NCI-H2196 treated with DMSO at 0.1 percent for 48 hours (cell line): Measurements from ENCODE around the gene PARS2.

Source experiments
- DNase-seq: peaks from one replicate; lab custom pipeline; 2025; ENCODE audit not compliant: unreplicated experiment; lab: John Stamatoyannopoulos, UW

Gene PARS2

GRCh38 chr1:54800041-54800898, 35.9 kb upstream of the PARS2 start:
- no peak for DNase-seq

DNA sequence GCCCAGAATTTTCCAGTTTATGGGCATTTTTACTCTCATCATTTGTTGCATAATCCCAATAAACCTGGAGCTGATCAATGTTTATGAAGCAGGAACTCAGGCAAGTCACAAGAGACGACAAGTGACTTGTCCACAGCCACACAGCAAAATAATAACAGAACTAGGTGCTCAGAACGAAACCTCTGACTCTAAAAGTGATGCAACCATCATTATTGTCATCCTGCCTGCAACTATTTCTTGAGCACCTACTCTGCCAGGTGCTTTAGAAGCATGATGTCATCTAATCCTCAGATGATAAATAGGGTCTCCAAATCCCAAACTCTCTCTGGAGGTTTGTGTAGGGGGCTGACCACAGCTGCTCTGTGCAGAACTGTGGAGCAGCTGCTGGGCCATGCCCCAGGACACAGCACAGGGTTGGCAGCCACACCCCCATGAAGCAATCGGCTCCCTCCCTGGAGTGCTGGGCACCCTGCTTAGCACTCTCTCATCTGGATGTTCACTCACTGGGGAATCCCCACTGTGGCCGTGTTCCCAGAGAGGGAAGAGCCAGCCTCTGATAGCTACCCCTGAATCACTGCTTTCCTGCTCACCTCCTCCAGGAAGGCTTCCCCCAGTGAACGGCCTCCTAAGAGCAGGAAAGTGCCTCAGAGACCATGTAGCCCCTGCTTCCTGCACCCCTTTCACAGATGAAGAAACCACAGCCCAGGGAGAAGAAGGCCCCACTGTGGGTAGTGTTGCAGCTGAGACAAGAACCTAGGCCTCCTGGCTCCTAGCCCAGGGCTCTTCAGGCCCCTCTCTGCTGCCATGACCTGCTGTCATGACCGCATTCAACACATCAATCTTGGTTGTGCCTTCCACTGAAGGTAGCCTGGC, 34.7 kb upstream of the PARS2 start:
- DNase-seq: no peak

GRCh38 chr1:54798206-54798605, 33.9 kb upstream of the PARS2 start:
- no peak for DNase-seq

GRCh38 chr1:54796902-54797301, 32.6 kb upstream of the PARS2 start:
- DNase-seq: no peak

GRCh38 chr1:54795841-54796468, 31.6 kb upstream of the PARS2 start:
- DNase-seq: no peak

DNA sequence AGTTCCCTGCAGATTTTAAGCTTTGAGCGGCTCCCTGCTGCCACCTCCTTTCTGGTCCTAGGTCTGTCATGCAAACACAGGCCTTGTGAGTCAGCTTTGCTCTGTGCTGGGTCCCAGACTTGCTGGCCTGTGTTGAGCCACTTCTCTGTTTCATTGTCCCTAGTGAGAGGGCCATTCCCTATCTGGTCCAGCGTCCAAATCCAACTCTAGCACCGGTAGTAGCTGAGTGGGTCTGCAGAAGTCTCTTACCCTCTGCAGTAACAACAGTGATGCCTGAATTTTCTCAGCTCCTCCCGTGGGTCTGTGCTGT, 31.0 kb upstream of the PARS2 start:
- no peak for DNase-seq

GRCh38 chr1:54794451-54795355, 30.4 kb upstream of the PARS2 start:
- no peak for DNase-seq

GRCh38 chr1:54792686-54793282, 28.5 kb upstream of the PARS2 start:
- no peak for DNase-seq

DNA sequence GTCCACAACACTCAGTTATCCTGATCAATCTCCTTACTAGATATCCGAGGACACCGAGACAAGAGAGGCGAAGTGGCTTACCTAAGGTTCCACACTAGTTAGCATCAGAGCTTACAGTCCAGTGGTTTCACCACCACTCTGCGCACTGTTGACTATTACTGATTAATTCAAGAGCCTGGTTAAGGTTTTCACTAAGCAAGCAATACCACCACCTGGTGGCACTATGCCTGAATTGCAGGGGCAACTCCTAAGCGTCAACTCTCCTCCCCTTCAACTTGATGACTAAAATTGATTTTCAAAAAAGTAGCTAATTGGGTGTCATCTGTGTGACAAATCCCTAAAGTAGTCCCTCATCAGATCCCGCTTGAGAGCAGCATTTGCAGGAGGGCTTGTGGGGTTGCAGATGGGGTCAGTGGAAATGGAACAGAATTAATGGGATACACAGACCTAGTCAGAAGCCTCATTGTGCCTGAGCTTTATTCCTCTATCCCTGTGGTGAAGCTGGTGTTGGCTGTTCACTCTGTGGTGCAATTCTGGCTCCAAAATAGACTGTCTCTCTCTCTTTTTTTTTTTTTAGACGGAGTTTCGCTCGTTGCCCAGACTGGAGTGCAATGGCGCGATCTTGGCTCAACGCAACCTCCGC, 27.7 kb upstream of the PARS2 start:
- no peak for DNase-seq

- no peak for DNase-seq
These were observed 24.1 kb upstream of the PARS2 start for GRCh38 chr1:54788459-54788858.

DNA sequence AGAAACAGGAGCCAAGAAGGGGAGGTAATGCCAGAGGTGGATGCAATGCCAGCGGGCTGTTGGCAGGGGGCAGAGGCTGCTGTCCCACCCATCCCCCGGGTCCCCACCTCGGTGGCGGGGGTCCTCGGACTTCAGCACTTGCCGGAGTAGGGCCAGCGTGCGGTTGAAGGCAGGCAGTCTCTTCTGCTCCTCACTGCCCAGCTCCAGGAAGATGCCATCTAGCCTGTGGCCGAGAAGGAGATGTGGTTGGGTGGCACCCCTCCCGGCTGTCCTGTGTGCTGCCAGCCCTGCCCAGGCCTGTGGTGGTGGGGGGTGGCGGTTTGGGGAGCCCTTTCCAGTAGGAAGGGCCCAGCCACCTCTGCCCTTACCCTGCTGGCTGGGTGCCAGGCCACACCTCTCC, 23.3 kb upstream of the PARS2 start:
- no peak for DNase-seq

DNA sequence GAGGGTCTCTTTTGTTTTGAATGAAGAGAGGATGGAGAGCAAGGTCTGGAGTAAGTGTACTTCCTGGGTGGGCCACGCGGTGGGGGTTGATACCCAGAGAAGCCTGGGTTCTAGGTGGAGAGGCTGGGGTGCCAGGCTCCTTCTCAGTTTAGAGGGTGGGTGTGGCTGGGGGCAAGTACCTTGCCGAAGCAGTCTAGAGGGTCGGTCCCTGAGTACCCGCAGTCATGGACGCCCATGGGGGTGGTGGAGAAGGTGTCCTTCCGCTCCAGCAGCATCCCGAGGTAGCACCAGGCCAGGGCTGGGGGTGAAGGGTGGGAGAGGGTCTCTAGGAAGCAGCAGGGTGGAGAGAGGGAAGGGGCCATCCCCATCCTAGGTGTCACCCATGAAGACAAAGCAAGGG, 22.5 kb upstream of the PARS2 start:
- no peak for DNase-seq

- no peak for DNase-seq
These were observed 19.7 kb upstream of the PARS2 start for GRCh38 chr1:54784066-54784465.

DNA sequence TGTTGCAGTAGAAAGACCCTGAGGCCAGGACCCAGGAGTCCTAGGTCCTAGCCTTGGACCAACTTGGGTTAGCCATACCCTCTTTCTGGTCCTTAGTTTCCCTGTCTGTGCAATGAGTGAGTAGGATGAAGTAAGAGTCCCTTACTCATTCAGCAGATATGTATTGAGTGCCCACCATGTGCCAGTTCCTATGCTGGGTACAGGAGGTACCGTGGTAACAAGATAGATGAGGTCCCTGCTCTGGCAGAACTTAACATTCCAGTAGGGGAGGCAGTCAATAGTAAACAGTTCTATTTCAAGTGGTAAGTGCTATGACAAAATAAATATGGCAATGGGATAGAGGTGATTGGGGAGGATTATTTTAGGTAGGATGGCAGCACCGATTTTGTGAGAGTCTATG, 18.3 kb upstream of the PARS2 start:
- DNase-seq: no peak

GRCh38 chr1:54782156-54782555, 17.8 kb upstream of the PARS2 start:
- DNase-seq: no peak

GRCh38 chr1:54781023-54781723, 16.9 kb upstream of the PARS2 start:
- no peak for DNase-seq

DNA sequence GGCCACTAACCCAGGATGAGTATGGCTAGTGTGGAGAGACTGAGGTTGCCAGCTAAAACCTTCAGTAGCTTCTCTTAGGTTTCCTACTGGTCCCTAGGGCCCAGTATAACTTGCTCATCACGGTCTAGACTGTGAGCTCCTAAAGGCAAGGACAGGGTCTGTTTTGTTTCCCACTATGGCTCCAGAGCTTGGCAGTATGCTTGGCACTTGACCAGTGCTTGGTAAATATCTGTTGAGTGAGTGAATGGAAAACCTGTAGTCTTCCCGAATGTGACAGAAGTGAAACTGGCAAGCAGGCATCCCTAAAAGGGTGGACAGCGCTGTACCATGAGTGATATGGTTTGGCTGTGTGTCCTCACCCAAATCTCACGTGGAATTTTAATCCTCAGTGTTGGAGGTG, 13.1 kb upstream of the PARS2 start:
- DNase-seq: no peak

GRCh38 chr1:54777011-54777410, 12.7 kb upstream of the PARS2 start:
- DNase-seq: no peak
